Thyroid gland (tissue), 4 donors: ENCODE measurements around the gene TPBGL. TPM values are rescaled to one million over a fixed set of nuclear protein-coding genes. Genes with fewer than 3 reads are reported as not detected.

Experiments used
- DNase-seq, 2 donors: peaks; one replicate each; pipeline ENCODE4 v3.0.0-alpha.2; 2019
- H3K27ac ChIP-seq, 3 donors: fragments of 200-600 bp; sonication (generic); 1 replicate in 2 of 3; 2 replicates in 1 of 3; pipeline ENCODE4 v1.5.1; 2016 to 2019; ENCODE audit warnings: mild to moderate bottlenecking in 1 of 3, moderate library complexity in 1 of 3
- H3K27me3 ChIP-seq: fragments of 200-600 bp; sonication (generic); one replicate; pipeline ENCODE4 v1.5.1; 2019
- H3K36me3 ChIP-seq, 2 donors: fragments of 200-600 bp; sonication (generic); one replicate each; pipeline ENCODE4 v1.5.1; 2016 to 2019
- H3K4me1 ChIP-seq, 2 donors: fragments of 200-600 bp; sonication (generic); one replicate each; pipeline ENCODE4 v1.5.1; 2017 to 2019
- H3K4me3 ChIP-seq, 3 donors: fragments of 200-600 bp; sonication (generic); replicated peaks in 1 of 3; 1 replicate in 2 of 3; 2 replicates in 1 of 3; pipeline ENCODE4 v1.5.1; 2016; ENCODE audit warnings: mild to moderate bottlenecking in 1 of 3
- H3K9me3 ChIP-seq: fragments of 200-600 bp; sonication (generic); one replicate; pipeline ENCODE4 v1.5.1; 2017
- POLR2A ChIP-seq, 2 donors: fragments of 450-650 bp; IDR thresholded peaks; one replicate each; pipeline ENCODE4 v1.6.1; 2017; ENCODE audit warnings: antibody characterized with exemption in 2 of 2, mild to moderate bottlenecking in 2 of 2, moderate library complexity in 1 of 2
- WGBS, 2 donors: methylation state at CpG; one replicate each; pipeline ENCODE4 v1.1.5; 2017; 5-methylcytosine and 5-hydroxymethylcytosine counted together
- intact Hi-C: fragments of 100-400 bp; cut with DNase I; formaldehyde crosslinking; loops from one replicate; pipeline ENCODE4 v1.15.1; 2023
- total RNA-seq, 4 donors: library from RNA; depleted of rRNA; stranded (reverse); fragments of >200 nt; gene quantifications; one replicate each; pipeline ENCODE4 v1.2.3, GENCODE V29; 2016
- TF ChIP-seq, protein P1 (sequence below), 6 experiments: fragments of 200-600 bp in 3 of 6; fragments of 450-650 bp in 3 of 6; sonication (generic) in 3 of 6; IDR thresholded peaks; one replicate each; pipeline ENCODE4 v1.5.1; 2016 to 2019; ENCODE audit warnings: antibody characterized with exemption in 6 of 6, mild to moderate bottlenecking in 2 of 6, inconsistent platforms in 1 of 6, moderate library complexity in 1 of 6

The TPBGL gene
- total RNA-seq, 4 donors from 2014 or later: 0.67 to 0.89 (median 0.79) TPM; not detected in 1

DNA sequence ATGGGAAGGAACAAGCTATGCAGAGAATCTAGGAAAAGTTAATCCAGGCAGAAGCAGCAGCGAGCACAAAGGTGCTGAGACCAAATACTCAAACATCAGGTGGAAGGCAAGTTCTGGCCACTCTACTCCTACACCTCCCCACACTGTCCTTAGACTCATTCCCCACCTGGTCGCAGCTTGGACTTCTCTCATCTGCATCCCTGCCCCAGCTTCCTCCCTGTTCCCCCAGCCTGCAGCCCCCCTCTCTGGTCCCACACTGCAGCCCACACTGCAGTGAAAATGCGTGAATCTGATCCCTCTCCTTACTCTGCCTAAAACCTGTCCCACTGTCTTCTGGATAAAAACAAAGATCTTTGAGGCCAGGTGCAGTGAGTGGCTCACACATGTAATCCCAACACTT lies 9.1 kb downstream of the TPBGL start:
- TF ChIP-seq, protein P1, sequence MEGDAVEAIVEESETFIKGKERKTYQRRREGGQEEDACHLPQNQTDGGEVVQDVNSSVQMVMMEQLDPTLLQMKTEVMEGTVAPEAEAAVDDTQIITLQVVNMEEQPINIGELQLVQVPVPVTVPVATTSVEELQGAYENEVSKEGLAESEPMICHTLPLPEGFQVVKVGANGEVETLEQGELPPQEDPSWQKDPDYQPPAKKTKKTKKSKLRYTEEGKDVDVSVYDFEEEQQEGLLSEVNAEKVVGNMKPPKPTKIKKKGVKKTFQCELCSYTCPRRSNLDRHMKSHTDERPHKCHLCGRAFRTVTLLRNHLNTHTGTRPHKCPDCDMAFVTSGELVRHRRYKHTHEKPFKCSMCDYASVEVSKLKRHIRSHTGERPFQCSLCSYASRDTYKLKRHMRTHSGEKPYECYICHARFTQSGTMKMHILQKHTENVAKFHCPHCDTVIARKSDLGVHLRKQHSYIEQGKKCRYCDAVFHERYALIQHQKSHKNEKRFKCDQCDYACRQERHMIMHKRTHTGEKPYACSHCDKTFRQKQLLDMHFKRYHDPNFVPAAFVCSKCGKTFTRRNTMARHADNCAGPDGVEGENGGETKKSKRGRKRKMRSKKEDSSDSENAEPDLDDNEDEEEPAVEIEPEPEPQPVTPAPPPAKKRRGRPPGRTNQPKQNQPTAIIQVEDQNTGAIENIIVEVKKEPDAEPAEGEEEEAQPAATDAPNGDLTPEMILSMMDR (IDR thresholded peaks at IDR 0.05): no peak
- no peak for TF ChIP-seq POLR2A (IDR thresholded peaks at IDR 0.05)
- WGBS, 2 donors: 40 to 51% methylated on average over 3 of the region's 3 CpGs
- no peaks in the 10 kb centered on the region for H3K36me3 ChIP-seq
- H3K9me3 ChIP-seq: no peaks in the 10 kb centered on the region
- no peak overlapping the region for H3K4me3 ChIP-seq
- intact Hi-C loops: loop anchor here (5.0 to 10.0 kb wide), 3 partner anchors 107 to 322 kb away; no protein-coding TSS in a partner anchor
- no peaks in the 10 kb centered on the region for H3K27me3 ChIP-seq
- no peak overlapping the region for H3K27ac ChIP-seq
- no peak for DNase-seq
- H3K4me1 ChIP-seq: no peaks in the 10 kb centered on the region

DNA sequence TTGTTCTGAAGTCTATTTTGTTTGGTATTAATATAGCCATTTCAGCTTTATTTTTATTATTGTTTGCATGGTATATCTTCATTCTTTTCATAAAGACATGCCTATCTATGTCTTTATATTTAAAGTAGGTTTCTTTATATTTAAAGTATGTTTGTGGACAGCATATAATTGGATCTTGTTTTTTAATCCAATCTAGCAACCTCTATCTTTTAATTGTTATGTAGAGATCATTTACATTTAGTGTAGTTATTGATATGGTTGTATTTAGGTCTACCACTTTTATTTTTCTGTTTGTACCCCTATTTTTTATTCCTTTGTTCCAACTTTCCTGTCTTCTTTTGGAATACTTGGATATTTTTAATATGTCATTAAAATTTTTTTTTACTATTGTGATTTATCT lies 13.8 kb downstream of the TPBGL start:
- intact Hi-C loops: no loop called here
- H3K27ac ChIP-seq: no peak overlapping the region
- DNase-seq: no peak
- no peaks in the 10 kb centered on the region for H3K9me3 ChIP-seq
- no peak for TF ChIP-seq POLR2A (IDR thresholded peaks at IDR 0.05)
- TF ChIP-seq, protein P1 (IDR thresholded peaks at IDR 0.05): no peak
- H3K36me3 ChIP-seq: no peaks in the 10 kb centered on the region
- H3K4me3 ChIP-seq: no peak overlapping the region
- no peaks in the 10 kb centered on the region for H3K4me1 ChIP-seq
- no peaks in the 10 kb centered on the region for H3K27me3 ChIP-seq

DNA sequence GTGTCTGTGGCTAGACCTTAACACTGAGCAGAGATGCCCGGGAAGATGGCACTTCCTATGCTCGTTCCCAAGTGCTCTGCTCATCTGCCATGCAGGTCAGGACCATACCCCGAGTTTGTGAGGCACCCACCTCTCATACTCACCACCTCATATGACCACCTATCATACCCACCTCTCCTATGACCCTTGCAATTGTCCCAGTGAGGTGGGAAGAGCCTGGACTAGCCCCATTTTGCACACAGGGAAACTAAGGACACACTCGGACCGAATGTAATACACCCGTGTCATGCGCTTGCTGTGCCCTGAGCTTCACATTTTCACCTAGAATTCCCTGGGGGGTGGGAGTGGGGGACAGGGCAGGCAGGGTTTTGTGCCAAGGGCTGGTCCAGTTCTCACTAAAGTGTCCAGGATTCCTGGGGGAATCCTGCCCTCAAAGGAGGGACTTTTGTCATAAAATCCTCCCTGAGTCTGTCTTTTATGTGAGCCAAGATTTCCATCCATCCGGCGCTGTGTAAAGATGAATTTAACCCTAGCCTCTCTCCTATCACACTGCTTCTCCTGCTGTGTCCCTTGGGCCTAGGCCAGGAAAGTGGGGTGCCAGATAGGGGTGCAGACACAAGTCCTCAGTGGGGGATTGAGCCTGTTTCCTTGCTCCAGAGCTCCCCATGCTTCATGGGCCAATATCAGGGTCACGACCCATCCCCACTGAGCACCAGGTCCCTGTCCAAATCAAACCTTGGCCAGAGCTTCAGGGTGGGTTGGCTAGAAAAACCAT lies 20.0 kb downstream of the TPBGL start:
- Histone ChIP-seq H3K27me3 (no peaks in the 10 kb centered on the region), H3K36me3 (no peaks in the 10 kb centered on the region), H3K4me3 (no peak overlapping the region), H3K4me1 (no peaks in the 10 kb centered on the region), H3K9me3 (no peaks in the 10 kb centered on the region), H3K27ac (no peak overlapping the region)
- WGBS, 2 donors: 58 to 67% methylated on average over 10 of the region's 10 CpGs
- TF ChIP-seq POLR2A (IDR thresholded peaks at IDR 0.05): no peak
- TF ChIP-seq, protein P1 (IDR thresholded peaks at IDR 0.05): no peak
- DNase-seq: no peak
- intact Hi-C loops: no loop called here

DNA sequence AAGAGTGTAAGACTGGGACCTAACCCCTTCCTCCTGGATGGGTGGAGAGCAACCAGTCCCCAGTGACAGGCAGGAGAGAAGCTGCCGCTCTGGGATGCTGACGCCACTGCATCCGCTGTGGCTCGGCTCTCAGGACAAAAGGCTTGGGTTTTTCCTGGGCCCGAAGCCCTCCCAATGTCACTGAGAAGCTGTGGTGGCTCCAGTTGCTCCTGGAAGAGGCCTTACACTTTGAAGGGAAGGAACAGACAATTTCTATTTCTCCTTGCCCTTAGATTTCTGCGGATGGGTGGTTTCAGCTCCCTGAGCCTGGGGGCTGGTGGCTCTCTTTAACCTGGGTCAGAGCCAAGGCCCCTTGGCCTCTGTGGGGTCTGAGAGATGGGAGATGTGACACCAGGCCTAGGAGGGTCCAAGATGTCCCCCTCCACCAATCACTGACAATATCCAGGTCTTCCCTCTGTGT lies 21.4 kb downstream of the TPBGL start:
- intact Hi-C loops: no loop called here
- H3K27me3 ChIP-seq: no peaks in the 10 kb centered on the region
- H3K36me3 ChIP-seq: no peaks in the 10 kb centered on the region
- no peak overlapping the region for H3K4me3 ChIP-seq
- WGBS, 2 donors: 74 to 92% methylated on average over 3 to 6 of the region's 6 CpGs
- H3K9me3 ChIP-seq: no peaks in the 10 kb centered on the region
- TF ChIP-seq, protein P1 (IDR thresholded peaks at IDR 0.05): no peak
- no peak for TF ChIP-seq POLR2A (IDR thresholded peaks at IDR 0.05)
- H3K27ac ChIP-seq: no peak overlapping the region
- no peak for DNase-seq
- no peaks in the 10 kb centered on the region for H3K4me1 ChIP-seq

DNA sequence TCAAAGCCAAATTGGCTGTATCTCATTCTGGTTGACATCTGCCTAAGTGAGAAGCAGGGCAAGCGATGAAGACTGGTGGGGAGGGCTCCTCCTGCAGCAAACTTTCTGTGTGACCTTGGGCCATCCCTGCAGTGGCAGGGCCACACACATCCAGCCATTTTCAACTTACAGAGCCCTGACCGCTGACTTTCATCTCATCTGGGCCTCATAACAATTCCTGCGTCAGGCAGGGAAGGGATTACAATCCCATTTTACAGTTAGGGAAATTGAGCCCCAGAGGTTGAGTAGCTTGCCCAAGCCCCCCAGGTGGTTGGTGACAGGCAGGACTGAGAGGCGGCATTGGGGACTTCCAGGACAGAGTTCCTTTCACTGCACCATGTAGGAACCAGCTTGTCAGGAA lies 21.9 kb downstream of the TPBGL start:
- Histone ChIP-seq H3K4me1 (no peaks in the 10 kb centered on the region), H3K4me3 (no peak overlapping the region), H3K27me3 (no peaks in the 10 kb centered on the region), H3K27ac (no peak overlapping the region), H3K36me3 (no peaks in the 10 kb centered on the region), H3K9me3 (no peaks in the 10 kb centered on the region)
- intact Hi-C loops: no loop called here
- 88 to 93% methylated on average over 4 of the region's 4 CpGs for WGBS, 2 donors
- no peak for TF ChIP-seq POLR2A (IDR thresholded peaks at IDR 0.05)
- TF ChIP-seq, protein P1 (IDR thresholded peaks at IDR 0.05): no peak
- DNase-seq: no peak
